GM12878 (cell line): Measurements from ENCODE around the gene LSAMP. TPM values are rescaled to one million over a fixed set of nuclear protein-coding genes. Genes with fewer than 3 reads are reported as not detected.

Experiments
- ATAC-seq: fragments of 200-7000 bp; cut with Tn5 transposase; 3 replicates; pipeline ENCODE4 v1.9.1; 2020; ENCODE audit warnings: mild to moderate bottlenecking, moderate library complexity
- BruUV-seq: library from RNA; stranded (reverse); fragments of 400-500 nt; replicated peaks from 2 replicates; lab custom pipeline; 2021; lab: Mats Ljungman, UMichigan
- CTCF ChIA-PET: fragments of 300-600 bp; sonication (Branson Sonifier 250); formaldehyde crosslinking; extraction: SDS; loops from one replicate; lab custom pipeline; 2021; ENCODE audit warnings: inconsistent platforms; lab: Yijun Ruan, JAX
- POLR2A ChIA-PET: fragments of 350-600 bp; formaldehyde crosslinking; extraction: SDS; loops from one replicate; lab custom pipeline; 2021; ENCODE audit warnings: inconsistent platforms; lab: Charles Lee
- RAD21 ChIA-PET: fragments of 300-600 bp; sonication (Branson Sonifier 250); formaldehyde crosslinking; loops from one replicate; lab custom pipeline; 2023; ENCODE audit warnings: antibody characterized with exemption; ENCODE audit not compliant: unreplicated experiment; lab: Charles Lee
- SMC1A ChIA-PET: fragments of 300-600 bp; sonication (Branson Sonifier 250); formaldehyde crosslinking; loops from one replicate; lab custom pipeline; 2023; ENCODE audit not compliant: unreplicated experiment, uncharacterized antibody; lab: Charles Lee
- DNase-seq: peaks from one replicate; pipeline ENCODE4 v3.0.0-alpha.2; 2011; ENCODE audit warnings: low read depth, low spot score
- FAIRE-seq: peaks from 3 replicates; lab custom pipeline; 2011; peaks lifted over from hg19 to GRCh38; lab: Jason Lieb, UNC
- H2AFZ ChIP-seq: 2 replicates; pipeline ENCODE4 v1.6.0; 2011; ENCODE audit warnings: low read depth, low read length, control low read depth; ENCODE audit not compliant: control insufficient read depth
- H3K27ac ChIP-seq: 2 replicates; pipeline ENCODE4 v1.5.1; 2011; ENCODE audit warnings: control low read depth; ENCODE audit not compliant: control insufficient read depth, insufficient read depth
- H3K27me3 ChIP-seq, 2 experiments: replicated peaks in 1 of 2; 2 replicates each; pipeline versions ENCODE4 v1.6.0 to v1.6.1; 2011; ENCODE audit warnings: low read length in 1 of 2; ENCODE audit not compliant: control insufficient read depth in 2 of 2, insufficient read depth in 2 of 2
- H3K36me3 ChIP-seq, 2 experiments: 2 replicates each; pipeline ENCODE4 v1.5.1; 2011; ENCODE audit warnings: low read length in 1 of 2; ENCODE audit not compliant: control insufficient read depth in 2 of 2, insufficient read depth in 2 of 2
- H3K4me1 ChIP-seq: 2 replicates; pipeline ENCODE4 v1.6.1; 2011; ENCODE audit warnings: mild to moderate bottlenecking, low read length, moderate library complexity, mixed read lengths; ENCODE audit not compliant: control insufficient read depth, insufficient read depth
- H3K4me2 ChIP-seq: 2 replicates; pipeline ENCODE4 v1.6.0; 2011; ENCODE audit warnings: control low read depth; ENCODE audit not compliant: control insufficient read depth, insufficient read depth
- H3K4me3 ChIP-seq: fragments of 200-600 bp; sonication (generic); 2 replicates; pipeline ENCODE4 v1.5.1; 2016
- H3K79me2 ChIP-seq: 2 replicates; pipeline ENCODE4 v1.6.0; 2011; ENCODE audit warnings: low read length; ENCODE audit not compliant: control insufficient read depth, insufficient read depth
- H3K9ac ChIP-seq: 2 replicates; pipeline ENCODE4 v1.8.0; 2011; ENCODE audit warnings: low read length, control low read depth, mixed read lengths; ENCODE audit not compliant: control insufficient read depth, insufficient read depth
- H3K9me3 ChIP-seq: replicated peaks from 3 replicates; pipeline ENCODE4 v1.5.1; 2011; ENCODE audit warnings: mild to moderate bottlenecking, low read length; ENCODE audit not compliant: control insufficient read depth, insufficient read depth
- H4K20me1 ChIP-seq: 2 replicates; pipeline ENCODE4 v1.6.0; 2011; ENCODE audit not compliant: control insufficient read depth, insufficient read depth
- GABPA ChIP-seq: IDR thresholded peaks from 2 replicates; pipeline ENCODE4 v1.6.1; 2014; ENCODE audit warnings: antibody characterized with exemption, low read depth, mild to moderate bottlenecking, inconsistent platforms
- IRF3 ChIP-seq: fragments of 450-650 bp; IDR thresholded peaks from 2 replicates; pipeline ENCODE4 v1.6.1; 2014; ENCODE audit warnings: mild to moderate bottlenecking
- NR2C2 ChIP-seq: IDR thresholded peaks from 2 replicates; pipeline ENCODE4 v1.6.1; 2011; ENCODE audit warnings: borderline replicate concordance, low read depth; ENCODE audit not compliant: control insufficient read depth, insufficient read length
- SMAD5 ChIP-seq: IDR thresholded peaks from 2 replicates; pipeline ENCODE4 v1.6.1; 2016; ENCODE audit warnings: antibody characterized with exemption, low read depth
- WGBS: methylation state at CpG from one replicate; pipeline ENCODE4 v1.1.6; 2016; ENCODE audit warnings: low lambda C conversion rate; ENCODE audit not compliant: insufficient replicate concordance, insufficient coverage; ENCODE audit errors: missing lambda C conversion rate; 5-methylcytosine and 5-hydroxymethylcytosine counted together
- in situ Hi-C: fragments of 300-500 bp; cut with MboI; formaldehyde crosslinking; loops from 9 replicates; pipeline ENCODE4 v1.14.3; 2018; ENCODE audit warnings: mixed read lengths
- intact Hi-C: fragments of 100-400 bp; cut with micrococcal nuclease; formaldehyde crosslinking; loops from one replicate; pipeline ENCODE4 v1.14.2; 2022; ENCODE audit not compliant: unreplicated experiment
- polyA plus RNA-seq, 11 experiments: library from polyadenylated mRNA; depleted of rRNA in 4 of 11; unstranded in 6 of 11; stranded (reverse) in 5 of 11; fragments of >200 nt; fragmentation: Nextera tagmentation in 4 of 11; fragmentation: Illumina TruSeq in 1 of 11; extraction: Ambion mirVana in 4 of 11; extraction: Trizol in 1 of 11; gene quantifications; 1 replicate in 1 of 11; 2 replicates in 10 of 11; pipeline versions ENCODE4 v1.2.1 to v1.2.3, GENCODE V29; 2011 to 2016; ENCODE audit warnings: inconsistent platforms in 2 of 11, missing spikeins in 2 of 11, low read depth in 1 of 11
- total RNA-seq, 4 experiments: library from RNA; depleted of rRNA in 3 of 4; stranded (reverse); fragments of >200 nt in 3 of 4; fragmentation: Illumina TruSeq in 1 of 4; extraction: Trizol in 1 of 4; gene quantifications; 2 replicates each; pipeline versions ENCODE4 v1.2.1 to v1.2.3, GENCODE V29; 2013 to 2021
- TF ChIP-seq, protein P1 (sequence below), 3 experiments: IDR thresholded peaks in 2 of 3; conservative IDR thresholded peaks in 1 of 3; 2 replicates each; pipeline ENCODE4 v1.5.1; 2011; ENCODE audit warnings: low read depth in 3 of 3, low read length in 3 of 3, mild to moderate bottlenecking in 3 of 3, control low read depth in 2 of 3, moderate library complexity in 2 of 3, inconsistent platforms in 1 of 3, mixed read lengths in 1 of 3; ENCODE audit not compliant: control insufficient read depth in 2 of 3, insufficient read depth in 1 of 3; ENCODE audit errors: extremely low read depth in 1 of 3

LSAMP gene
- total and polyA plus RNA-seq, 10 of the 15 experiments (the other 5 are each of a cell fraction or from before 2014, with no cell fraction given): 2.0 to 12.7 (median 6.5) TPM

DNA sequence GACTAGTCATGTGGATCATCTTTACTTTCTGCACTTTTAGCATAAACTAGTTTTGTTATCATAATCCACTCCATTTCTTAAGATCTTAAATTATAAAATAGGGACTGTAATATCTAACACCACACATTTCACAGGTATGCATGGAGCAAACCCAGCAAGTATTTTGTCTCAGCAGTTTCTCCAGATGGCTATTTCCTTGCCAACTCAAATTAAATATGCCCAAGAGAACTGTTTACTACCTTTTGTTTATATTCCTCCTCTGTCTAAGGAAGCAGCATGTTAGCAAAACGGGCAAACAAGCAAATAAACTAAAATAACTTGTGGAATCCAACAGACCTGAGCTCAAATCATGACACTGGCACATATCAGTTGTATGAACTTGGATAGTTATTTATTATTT, 379.8 kb downstream of the LSAMP start:
- no peak overlapping the region for H3K4me3 ChIP-seq
- no TSS peak for BruUV-seq
- 6% methylated on average over 1 of the region's 1 CpG for WGBS
- no peak for DNase-seq
- H3K4me2 ChIP-seq: no peak overlapping the region
- no peaks in the 10 kb centered on the region for H3K36me3 ChIP-seq
- no peak overlapping the region for H3K9ac ChIP-seq
- ATAC-seq: no peak
- no peak overlapping the region for H2AFZ ChIP-seq
- ChIA-PET RAD21 (no interaction called here), CTCF (no interaction called here), POLR2A (no interaction called here), SMC1A (no interaction called here)
- no peaks in the 10 kb centered on the region for H3K4me1 ChIP-seq
- H3K27me3 ChIP-seq: no peaks in the 10 kb centered on the region
- H4K20me1 ChIP-seq: no peaks in the 10 kb centered on the region
- FAIRE-seq: no peak
- H3K79me2 ChIP-seq: no peaks in the 10 kb centered on the region
- TF ChIP-seq GABPA (no peak), IRF3 (no peak), SMAD5 (no peak), NR2C2 (no peak)
- TF ChIP-seq, protein P1, sequence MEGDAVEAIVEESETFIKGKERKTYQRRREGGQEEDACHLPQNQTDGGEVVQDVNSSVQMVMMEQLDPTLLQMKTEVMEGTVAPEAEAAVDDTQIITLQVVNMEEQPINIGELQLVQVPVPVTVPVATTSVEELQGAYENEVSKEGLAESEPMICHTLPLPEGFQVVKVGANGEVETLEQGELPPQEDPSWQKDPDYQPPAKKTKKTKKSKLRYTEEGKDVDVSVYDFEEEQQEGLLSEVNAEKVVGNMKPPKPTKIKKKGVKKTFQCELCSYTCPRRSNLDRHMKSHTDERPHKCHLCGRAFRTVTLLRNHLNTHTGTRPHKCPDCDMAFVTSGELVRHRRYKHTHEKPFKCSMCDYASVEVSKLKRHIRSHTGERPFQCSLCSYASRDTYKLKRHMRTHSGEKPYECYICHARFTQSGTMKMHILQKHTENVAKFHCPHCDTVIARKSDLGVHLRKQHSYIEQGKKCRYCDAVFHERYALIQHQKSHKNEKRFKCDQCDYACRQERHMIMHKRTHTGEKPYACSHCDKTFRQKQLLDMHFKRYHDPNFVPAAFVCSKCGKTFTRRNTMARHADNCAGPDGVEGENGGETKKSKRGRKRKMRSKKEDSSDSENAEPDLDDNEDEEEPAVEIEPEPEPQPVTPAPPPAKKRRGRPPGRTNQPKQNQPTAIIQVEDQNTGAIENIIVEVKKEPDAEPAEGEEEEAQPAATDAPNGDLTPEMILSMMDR (IDR thresholded peaks at IDR 0.05 in 2 of 3, conservative IDR thresholded peaks at IDR 0.05 in 1 of 3; ENCODE audit: control insufficient read depth in 2 of 3, extremely low read depth in 1 of 3, insufficient read depth in 1 of 3, low read depth in 3 of 3, low read length in 3 of 3): no peak
- intact Hi-C loops (no loop called here), in situ Hi-C loops (no loop called here)
- H3K9me3 ChIP-seq: no peaks in the 10 kb centered on the region
- H3K27ac ChIP-seq: no peak overlapping the region
